Stimulated activated CD8-positive, alpha-beta memory T cell treated with anti-CD3 and anti-CD28 coated beads, Interleukin-15, amount 100 ng/mL, for 4 hours (primary cell): ENCODE results near the gene LINGO1.

Experiments used
- DNase-seq, 2 donors: peaks; one replicate each; pipeline ENCODE4 v3.0.0-alpha.2; 2020; ENCODE audit warnings: low read depth in 2 of 2

The LINGO1 gene

GRCh38 chr15:77573802-77574201 lies 58.9 kb downstream of the LINGO1 start:
- DNase-seq = no peak

GRCh38 chr15:77572186-77572585 lies 60.5 kb downstream of the LINGO1 start:
- no peak for DNase-seq

- DNase-seq = no peak
Observed at GRCh38 chr15:77571741-77572140, 61.0 kb downstream of the LINGO1 start.

GRCh38 chr15:77571181-77571580 lies 61.5 kb downstream of the LINGO1 start:
- no peak for DNase-seq

- DNase-seq = no peak
Observed at GRCh38 chr15:77569729-77570125, 63.0 kb downstream of the LINGO1 start.

GRCh38 chr15:77568973-77569728 lies 63.6 kb downstream of the LINGO1 start:
- no peak for DNase-seq

GRCh38 chr15:77568014-77568972 lies 64.4 kb downstream of the LINGO1 start:
- DNase-seq = no peak

- DNase-seq = no peak
Observed at GRCh38 chr15:77567202-77567601, 65.5 kb downstream of the LINGO1 start.

- no peak for DNase-seq
Observed at GRCh38 chr15:77566092-77566491, 66.6 kb downstream of the LINGO1 start.

- DNase-seq = no peak
Observed at GRCh38 chr15:77565378-77565915, 67.3 kb downstream of the LINGO1 start.

GRCh38 chr15:77564938-77565337 lies 67.8 kb downstream of the LINGO1 start:
- no peak for DNase-seq

- DNase-seq = no peak
Observed at GRCh38 chr15:77564341-77564740, 68.4 kb downstream of the LINGO1 start.

GRCh38 chr15:77563623-77564156 lies 69.0 kb downstream of the LINGO1 start:
- DNase-seq = no peak
